Thyroid gland (tissue), 4 donors: ENCODE measurements around the gene CXorf38. TPM values are rescaled to one million over a fixed set of nuclear protein-coding genes. Genes with fewer than 3 reads are reported as not detected.
A peak's percentile ranks its signal among the peaks of the same experiment; 100 is the strongest.
"Not testable (repeated sequence)": the region's sequence is repeated elsewhere in the genome, so short reads cannot be mapped to it uniquely, and the experiment has no call there.

Experiments used
- DNase-seq, 2 donors: peaks; one replicate each; pipeline ENCODE4 v3.0.0-alpha.2; 2019
- H3K27ac ChIP-seq, 3 donors: fragments of 200-600 bp; sonication (generic); 1 replicate in 2 of 3; 2 replicates in 1 of 3; pipeline ENCODE4 v1.5.1; 2016 to 2019; ENCODE audit warnings: mild to moderate bottlenecking in 1 of 3, moderate library complexity in 1 of 3
- H3K27me3 ChIP-seq: fragments of 200-600 bp; sonication (generic); one replicate; pipeline ENCODE4 v1.5.1; 2019
- H3K36me3 ChIP-seq, 2 donors: fragments of 200-600 bp; sonication (generic); one replicate each; pipeline ENCODE4 v1.5.1; 2016 to 2019
- H3K4me1 ChIP-seq, 2 donors: fragments of 200-600 bp; sonication (generic); one replicate each; pipeline ENCODE4 v1.5.1; 2017 to 2019
- H3K4me3 ChIP-seq, 3 donors: fragments of 200-600 bp; sonication (generic); replicated peaks in 1 of 3; 1 replicate in 2 of 3; 2 replicates in 1 of 3; pipeline ENCODE4 v1.5.1; 2016; ENCODE audit warnings: mild to moderate bottlenecking in 1 of 3
- H3K9me3 ChIP-seq: fragments of 200-600 bp; sonication (generic); one replicate; pipeline ENCODE4 v1.5.1; 2017
- POLR2A ChIP-seq, 2 donors: fragments of 450-650 bp; IDR thresholded peaks; one replicate each; pipeline ENCODE4 v1.6.1; 2017; ENCODE audit warnings: antibody characterized with exemption in 2 of 2, mild to moderate bottlenecking in 2 of 2, moderate library complexity in 1 of 2
- WGBS, 2 donors: methylation state at CpG; one replicate each; pipeline ENCODE4 v1.1.5; 2017; 5-methylcytosine and 5-hydroxymethylcytosine counted together
- intact Hi-C: fragments of 100-400 bp; cut with DNase I; formaldehyde crosslinking; loops from one replicate; pipeline ENCODE4 v1.15.1; 2023
- total RNA-seq, 4 donors: library from RNA; depleted of rRNA; stranded (reverse); fragments of >200 nt; gene quantifications; one replicate each; pipeline ENCODE4 v1.2.3, GENCODE V29; 2016
- TF ChIP-seq, protein P1 (sequence below), 6 experiments: fragments of 200-600 bp in 3 of 6; fragments of 450-650 bp in 3 of 6; sonication (generic) in 3 of 6; IDR thresholded peaks; one replicate each; pipeline ENCODE4 v1.5.1; 2016 to 2019; ENCODE audit warnings: antibody characterized with exemption in 6 of 6, mild to moderate bottlenecking in 2 of 6, inconsistent platforms in 1 of 6, moderate library complexity in 1 of 6

CXorf38 gene
- total RNA-seq, 4 donors from 2014 or later: 29.7 to 49.1 (median 42.2) TPM

DNA sequence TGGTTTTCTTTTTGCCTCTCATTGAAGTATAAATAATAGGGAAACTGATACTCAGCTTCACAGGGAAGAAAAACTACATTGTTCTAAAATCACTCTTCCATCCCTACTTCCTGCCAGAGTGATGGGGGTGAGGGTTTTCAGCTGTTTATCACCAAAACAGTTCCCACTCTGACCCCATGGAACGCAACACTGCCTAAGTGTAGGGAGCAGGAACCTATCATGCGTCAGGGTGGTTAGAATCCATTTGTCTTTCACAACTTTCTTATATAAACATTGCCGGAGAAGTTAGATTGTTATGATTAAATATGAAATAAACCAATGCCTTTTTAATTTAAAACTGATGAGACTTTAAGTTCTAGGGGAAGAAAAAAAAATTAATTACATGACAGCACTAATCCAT lies 40.0 kb downstream of the CXorf38 start:
- Histone ChIP-seq H3K4me1 (no peaks in the 10 kb centered on the region), H3K36me3 (no peaks in the 10 kb centered on the region), H3K27me3 (peaks cover 9% of the 10 kb centered on the region), H3K9me3 (no peaks in the 10 kb centered on the region), H3K4me3 (no peak overlapping the region), H3K27ac (no peak overlapping the region)
- intact Hi-C loops: no loop called here
- TF ChIP-seq, protein P1, sequence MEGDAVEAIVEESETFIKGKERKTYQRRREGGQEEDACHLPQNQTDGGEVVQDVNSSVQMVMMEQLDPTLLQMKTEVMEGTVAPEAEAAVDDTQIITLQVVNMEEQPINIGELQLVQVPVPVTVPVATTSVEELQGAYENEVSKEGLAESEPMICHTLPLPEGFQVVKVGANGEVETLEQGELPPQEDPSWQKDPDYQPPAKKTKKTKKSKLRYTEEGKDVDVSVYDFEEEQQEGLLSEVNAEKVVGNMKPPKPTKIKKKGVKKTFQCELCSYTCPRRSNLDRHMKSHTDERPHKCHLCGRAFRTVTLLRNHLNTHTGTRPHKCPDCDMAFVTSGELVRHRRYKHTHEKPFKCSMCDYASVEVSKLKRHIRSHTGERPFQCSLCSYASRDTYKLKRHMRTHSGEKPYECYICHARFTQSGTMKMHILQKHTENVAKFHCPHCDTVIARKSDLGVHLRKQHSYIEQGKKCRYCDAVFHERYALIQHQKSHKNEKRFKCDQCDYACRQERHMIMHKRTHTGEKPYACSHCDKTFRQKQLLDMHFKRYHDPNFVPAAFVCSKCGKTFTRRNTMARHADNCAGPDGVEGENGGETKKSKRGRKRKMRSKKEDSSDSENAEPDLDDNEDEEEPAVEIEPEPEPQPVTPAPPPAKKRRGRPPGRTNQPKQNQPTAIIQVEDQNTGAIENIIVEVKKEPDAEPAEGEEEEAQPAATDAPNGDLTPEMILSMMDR (IDR thresholded peaks at IDR 0.05): no peak
- TF ChIP-seq POLR2A (IDR thresholded peaks at IDR 0.05): no peak
- DNase-seq: no peak
- 77 to 78% methylated on average over 3 of the region's 3 CpGs for WGBS, 2 donors

DNA sequence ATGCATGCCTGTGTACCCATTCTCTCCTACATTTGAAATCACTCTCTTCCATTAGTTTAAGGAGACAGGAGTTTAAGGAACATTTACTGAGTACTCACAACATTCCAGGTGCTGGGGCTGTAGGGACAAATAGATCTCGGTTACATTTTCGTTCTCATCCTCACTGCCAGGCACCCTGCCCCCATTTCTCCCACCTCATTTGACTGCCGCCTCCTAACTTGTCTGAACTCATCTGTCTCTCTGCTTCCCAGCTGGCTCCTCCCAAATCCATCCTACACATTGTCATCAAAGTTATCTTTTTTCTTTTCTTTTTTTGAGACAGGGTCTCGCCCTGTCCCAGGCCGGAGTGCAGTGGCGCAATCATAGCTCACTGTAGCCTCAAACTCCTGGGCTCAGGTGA lies 43.9 kb downstream of the CXorf38 start:
- TF ChIP-seq, protein P1 (IDR thresholded peaks at IDR 0.05): no peak
- TF ChIP-seq POLR2A (IDR thresholded peaks at IDR 0.05): no peak
- H3K27ac ChIP-seq: no peak overlapping the region
- H3K36me3 ChIP-seq: peaks cover 0 to 4% of the 10 kb centered on the region in 2 donors
- no peak for DNase-seq
- H3K9me3 ChIP-seq: no peaks in the 10 kb centered on the region
- intact Hi-C loops: no loop called here
- H3K27me3 ChIP-seq: peaks cover 9% of the 10 kb centered on the region
- H3K4me1 ChIP-seq: no peaks in the 10 kb centered on the region
- 97 to 98% methylated on average over 6 of the region's 6 CpGs for WGBS, 2 donors
- H3K4me3 ChIP-seq: no peak overlapping the region

DNA sequence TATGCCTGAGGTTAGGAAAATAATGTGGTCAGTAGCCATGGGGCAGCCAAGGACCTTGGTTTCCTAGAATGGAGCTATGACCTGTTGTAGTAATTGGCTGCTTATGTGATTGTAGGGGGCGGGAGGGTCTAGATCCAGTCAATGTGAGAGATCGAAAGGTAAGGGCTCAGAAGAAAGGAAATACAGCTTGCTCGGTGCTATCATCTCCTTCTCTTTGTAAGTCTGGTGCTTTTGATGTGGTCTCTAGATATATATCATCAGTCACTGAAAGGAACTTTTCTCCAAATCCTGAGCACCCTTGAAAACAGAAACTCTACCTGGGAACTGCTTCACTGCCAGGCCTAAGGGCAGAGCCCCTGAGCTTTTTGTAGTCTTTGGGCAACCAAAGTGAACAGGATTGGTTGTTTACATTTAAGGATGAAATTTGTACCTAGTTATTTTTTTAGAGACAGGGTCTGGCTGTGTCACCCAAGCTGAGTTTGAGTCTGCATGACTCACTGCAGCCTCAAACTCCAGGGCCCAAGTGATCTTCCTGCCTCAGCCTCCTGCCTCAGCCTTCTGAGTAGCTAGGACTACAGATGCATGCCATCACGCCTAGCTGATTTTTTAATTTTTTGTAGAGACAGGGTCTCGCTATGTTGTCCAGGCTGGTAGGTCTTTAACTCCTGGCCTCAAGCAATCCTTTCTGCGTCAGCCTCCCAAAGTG lies 57.6 kb downstream of the CXorf38 start:
- H3K36me3 ChIP-seq, H3K9me3 ChIP-seq, DNase-seq, intact Hi-C loops, H3K27me3 ChIP-seq, H3K27ac ChIP-seq, H3K4me3 ChIP-seq: not testable (repeated sequence)
- peaks cover 0 to 15% of the 10 kb centered on the region in 2 donors for H3K4me1 ChIP-seq
- WGBS, 2 donors: 94 to 100% methylated on average over 6 of the region's 6 CpGs

DNA sequence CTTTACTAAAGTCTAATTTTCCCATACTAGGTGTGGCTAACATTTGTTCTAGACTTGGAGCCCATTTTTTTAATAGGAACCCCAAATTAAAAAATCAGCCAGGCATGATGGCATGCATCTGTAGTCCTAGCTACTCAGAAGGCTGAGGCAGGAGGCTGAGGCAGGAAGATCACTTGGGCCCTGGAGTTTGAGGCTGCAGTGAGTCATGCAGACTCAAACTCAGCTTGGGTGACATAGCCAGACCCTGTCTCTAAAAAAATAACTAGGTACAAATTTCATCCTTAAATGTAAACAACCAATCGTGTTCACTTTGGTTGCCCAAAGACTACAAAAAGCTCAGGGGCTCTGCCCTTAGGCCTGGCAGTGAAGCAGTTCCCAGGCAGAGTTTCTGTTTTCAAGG lies 59.7 kb downstream of the CXorf38 start:
- H3K27ac ChIP-seq: peak overlapping the region; percentile 31 to 63 (median 44)
- H3K36me3 ChIP-seq, DNase-seq, H3K27me3 ChIP-seq, H3K9me3 ChIP-seq, H3K4me3 ChIP-seq, intact Hi-C loops: not testable (repeated sequence)
- H3K4me1 ChIP-seq: peaks cover 0 to 15% of the 10 kb centered on the region in 2 donors
- WGBS, 2 donors: 15 to 33% methylated on average over 1 of the region's 1 CpG

DNA sequence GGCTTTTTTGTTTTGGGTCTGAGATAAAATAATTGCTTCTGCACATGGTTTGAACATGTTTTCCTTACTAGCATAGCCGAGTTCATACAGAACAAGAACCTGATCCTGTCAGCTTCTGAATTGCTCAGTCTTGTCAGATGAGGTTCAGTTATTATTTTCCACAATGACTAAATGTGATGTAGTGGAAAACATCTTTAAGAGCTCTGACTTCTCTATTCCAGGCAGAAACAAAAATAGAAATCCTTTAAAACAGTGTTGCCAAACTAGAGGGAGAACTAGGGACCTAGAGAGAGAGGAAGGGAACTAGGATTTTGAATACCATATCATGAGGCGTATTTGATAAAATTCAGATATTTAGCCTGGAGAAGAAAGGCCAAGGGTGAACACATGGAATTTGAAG lies 64.5 kb downstream of the CXorf38 start:
- Histone ChIP-seq H3K27ac (no peak overlapping the region), H3K9me3 (no peaks in the 10 kb centered on the region), H3K27me3 (no peaks in the 10 kb centered on the region), H3K36me3 (no peaks in the 10 kb centered on the region), H3K4me3 (no peak overlapping the region), H3K4me1 (peaks cover 0 to 22% of the 10 kb centered on the region in 2 donors)
- intact Hi-C loops: no loop called here
- TF ChIP-seq POLR2A (IDR thresholded peaks at IDR 0.05): no peak
- TF ChIP-seq, protein P1 (IDR thresholded peaks at IDR 0.05): no peak
- DNase-seq: no peak
- 89 to 93% methylated on average over 2 of the region's 2 CpGs for WGBS, 2 donors

DNA sequence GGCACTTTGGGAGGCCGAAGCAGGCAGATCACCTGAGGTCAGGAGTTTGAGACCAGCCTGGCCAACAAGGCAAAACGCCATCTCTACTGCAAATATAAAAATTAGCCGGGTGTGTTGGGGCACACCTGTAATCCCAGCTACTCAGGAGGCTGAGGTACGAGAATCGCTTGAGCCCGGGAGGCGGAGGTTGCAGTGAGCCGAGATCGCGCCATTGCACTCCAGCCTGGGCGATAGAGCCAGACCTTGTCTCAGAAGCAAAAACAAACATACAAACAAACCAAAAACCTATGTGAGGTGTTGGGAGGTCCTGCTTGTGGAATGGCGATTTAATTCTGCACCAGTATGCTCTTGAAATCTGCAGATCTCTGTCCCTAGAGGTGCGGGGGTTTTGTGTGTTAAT lies 65.2 kb downstream of the CXorf38 start:
- DNase-seq, intact Hi-C loops, H3K9me3 ChIP-seq, H3K4me3 ChIP-seq, H3K27ac ChIP-seq, H3K36me3 ChIP-seq, H3K27me3 ChIP-seq: not testable (repeated sequence)
- peaks cover 0 to 16% of the 10 kb centered on the region in 2 donors for H3K4me1 ChIP-seq
- 72 to 97% methylated on average over 3 to 13 of the region's 13 CpGs for whole genome bisulfite sequencing, 2 donors
